Osteoblast (primary cell): ENCODE results near the gene ANXA9. TPM values are rescaled to one million over a fixed set of nuclear protein-coding genes. Genes with fewer than 3 reads are reported as not detected.

Source experiments
- DNase-seq: peaks from one replicate; pipeline ENCODE4 v3.0.0; 2011; ENCODE audit warnings: low spot score, mixed read lengths; ENCODE audit not compliant: insufficient read length; ENCODE audit errors: missing footprints
- H2AFZ ChIP-seq: 2 replicates; pipeline ENCODE4 v1.6.0; 2011; ENCODE audit warnings: mild to moderate bottlenecking, low read length
- H3K27ac ChIP-seq: 2 replicates; pipeline ENCODE4 v1.5.1; 2011; ENCODE audit warnings: mild to moderate bottlenecking, low read depth, low read length, moderate library complexity
- H3K27me3 ChIP-seq: 2 replicates; pipeline ENCODE4 v1.6.0; 2012; ENCODE audit warnings: mild to moderate bottlenecking, control low read depth, inconsistent platforms, low read length, moderate library complexity; ENCODE audit not compliant: insufficient read depth
- H3K36me3 ChIP-seq: 2 replicates; pipeline ENCODE4 v1.5.1; 2011; ENCODE audit warnings: mild to moderate bottlenecking, low read length, control low read depth, moderate library complexity; ENCODE audit not compliant: insufficient read depth
- H3K4me1 ChIP-seq: 2 replicates; pipeline ENCODE4 v1.5.1; 2011; ENCODE audit warnings: mild to moderate bottlenecking, low read length, control low read depth, moderate library complexity; ENCODE audit not compliant: insufficient read depth
- H3K4me2 ChIP-seq: 2 replicates; pipeline ENCODE4 v1.6.0; 2011; ENCODE audit warnings: mild to moderate bottlenecking, low read length; ENCODE audit not compliant: insufficient read depth
- H3K4me3 ChIP-seq: fragments of 200-600 bp; sonication (generic); 3 replicates; pipeline ENCODE4 v1.5.1; 2012; ENCODE audit warnings: mild to moderate bottlenecking, low read length, inconsistent platforms; ENCODE audit not compliant: insufficient read depth
- H3K79me2 ChIP-seq: 2 replicates; pipeline ENCODE4 v1.6.0; 2012; ENCODE audit warnings: mild to moderate bottlenecking, low read length, control low read depth, inconsistent platforms; ENCODE audit not compliant: insufficient read depth
- H3K9me3 ChIP-seq: 2 replicates; pipeline ENCODE4 v1.5.1; 2011; ENCODE audit warnings: low read depth, low read length, control low read depth
- H4K20me1 ChIP-seq: 2 replicates; pipeline ENCODE4 v1.6.0; 2012; ENCODE audit warnings: mild to moderate bottlenecking, low read length, control low read depth; ENCODE audit not compliant: insufficient read depth
- total RNA-seq: library from RNA; depleted of rRNA; stranded (reverse); fragments of >200 nt; gene quantifications from 2 replicates; pipeline ENCODE4 v1.2.3, GENCODE V29; 2012
- TF ChIP-seq, protein P1 (sequence below): IDR thresholded peaks from 2 replicates; pipeline ENCODE4 v1.5.1; 2011; ENCODE audit warnings: mild to moderate bottlenecking, low read depth, low read length, moderate library complexity; ENCODE audit errors: extremely low read depth

The ANXA9 gene, protein sequence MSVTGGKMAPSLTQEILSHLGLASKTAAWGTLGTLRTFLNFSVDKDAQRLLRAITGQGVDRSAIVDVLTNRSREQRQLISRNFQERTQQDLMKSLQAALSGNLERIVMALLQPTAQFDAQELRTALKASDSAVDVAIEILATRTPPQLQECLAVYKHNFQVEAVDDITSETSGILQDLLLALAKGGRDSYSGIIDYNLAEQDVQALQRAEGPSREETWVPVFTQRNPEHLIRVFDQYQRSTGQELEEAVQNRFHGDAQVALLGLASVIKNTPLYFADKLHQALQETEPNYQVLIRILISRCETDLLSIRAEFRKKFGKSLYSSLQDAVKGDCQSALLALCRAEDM
- total RNA-seq, result under 0.01 TPM in 2 replicates

DNA sequence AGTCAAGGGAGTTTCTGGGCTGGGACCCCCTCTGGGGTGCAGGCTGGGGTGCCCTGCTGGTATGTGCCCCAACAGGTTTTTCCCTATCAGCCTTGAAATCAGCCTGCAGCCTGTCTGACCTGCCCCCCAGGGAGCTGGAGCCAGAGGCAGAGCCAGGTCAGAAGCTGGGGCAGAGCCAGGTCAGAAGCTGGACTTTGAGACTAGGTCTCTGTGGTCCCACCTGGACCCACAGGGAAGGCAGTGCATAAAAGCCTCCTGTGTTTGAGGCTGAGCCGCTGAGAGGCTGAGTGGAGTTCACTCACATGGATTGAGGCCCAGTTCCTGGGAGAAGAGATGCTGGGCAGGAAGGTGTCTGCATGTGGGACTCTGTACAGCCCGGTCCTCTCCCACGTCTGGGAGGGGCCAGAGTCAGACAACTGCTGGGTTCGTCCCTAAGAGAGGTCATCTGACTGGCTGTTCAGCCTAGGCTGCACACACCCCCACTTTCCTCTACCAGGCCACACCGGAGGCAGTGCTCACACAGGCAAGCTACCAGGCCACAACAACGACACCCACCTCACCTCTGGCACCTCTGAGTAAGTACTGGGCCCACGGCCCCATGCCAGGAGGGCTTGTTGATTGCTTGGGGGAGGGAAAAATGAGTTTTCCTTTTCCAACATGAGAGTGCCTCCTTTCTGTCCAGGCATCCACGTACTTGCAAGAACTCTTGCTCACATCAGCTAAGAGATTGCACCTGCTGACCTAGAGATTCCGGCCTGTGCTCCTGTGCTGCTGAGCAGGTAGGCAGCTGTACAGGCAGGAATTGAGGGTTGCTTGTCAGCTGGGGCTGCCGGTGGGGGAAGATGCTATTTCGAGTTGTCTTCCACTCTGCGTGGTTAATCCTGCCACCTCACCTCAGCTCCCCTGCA is at the start of gene ANXA9:
Gene ANXA9, plus strand, starts transcription at position 488 of the 908 bp plus-strand sequence. CDS start 814 bp downstream, outside the sequence.
- Histone ChIP-seq H2AFZ (peak within 1 kb of the TSS; percentile 59), H3K4me2 (no peak within 1 kb of the TSS), H3K4me3 (no peak within 1 kb of the TSS), H3K27ac (no peak within 1 kb of the TSS), H3K4me1 (peaks cover 34% of the 10 kb centered on the region), H3K27me3 (no peaks in the 10 kb centered on the region), H3K36me3 (no peaks in the 10 kb centered on the region), H3K9me3 (no peaks in the 10 kb centered on the region), H4K20me1 (no peaks in the 10 kb centered on the region), H3K79me2 (no peaks in the 10 kb centered on the region)
- peak; percentile 58 for DNase-seq
- TF ChIP-seq, protein P1, sequence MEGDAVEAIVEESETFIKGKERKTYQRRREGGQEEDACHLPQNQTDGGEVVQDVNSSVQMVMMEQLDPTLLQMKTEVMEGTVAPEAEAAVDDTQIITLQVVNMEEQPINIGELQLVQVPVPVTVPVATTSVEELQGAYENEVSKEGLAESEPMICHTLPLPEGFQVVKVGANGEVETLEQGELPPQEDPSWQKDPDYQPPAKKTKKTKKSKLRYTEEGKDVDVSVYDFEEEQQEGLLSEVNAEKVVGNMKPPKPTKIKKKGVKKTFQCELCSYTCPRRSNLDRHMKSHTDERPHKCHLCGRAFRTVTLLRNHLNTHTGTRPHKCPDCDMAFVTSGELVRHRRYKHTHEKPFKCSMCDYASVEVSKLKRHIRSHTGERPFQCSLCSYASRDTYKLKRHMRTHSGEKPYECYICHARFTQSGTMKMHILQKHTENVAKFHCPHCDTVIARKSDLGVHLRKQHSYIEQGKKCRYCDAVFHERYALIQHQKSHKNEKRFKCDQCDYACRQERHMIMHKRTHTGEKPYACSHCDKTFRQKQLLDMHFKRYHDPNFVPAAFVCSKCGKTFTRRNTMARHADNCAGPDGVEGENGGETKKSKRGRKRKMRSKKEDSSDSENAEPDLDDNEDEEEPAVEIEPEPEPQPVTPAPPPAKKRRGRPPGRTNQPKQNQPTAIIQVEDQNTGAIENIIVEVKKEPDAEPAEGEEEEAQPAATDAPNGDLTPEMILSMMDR, result no peak

DNA sequence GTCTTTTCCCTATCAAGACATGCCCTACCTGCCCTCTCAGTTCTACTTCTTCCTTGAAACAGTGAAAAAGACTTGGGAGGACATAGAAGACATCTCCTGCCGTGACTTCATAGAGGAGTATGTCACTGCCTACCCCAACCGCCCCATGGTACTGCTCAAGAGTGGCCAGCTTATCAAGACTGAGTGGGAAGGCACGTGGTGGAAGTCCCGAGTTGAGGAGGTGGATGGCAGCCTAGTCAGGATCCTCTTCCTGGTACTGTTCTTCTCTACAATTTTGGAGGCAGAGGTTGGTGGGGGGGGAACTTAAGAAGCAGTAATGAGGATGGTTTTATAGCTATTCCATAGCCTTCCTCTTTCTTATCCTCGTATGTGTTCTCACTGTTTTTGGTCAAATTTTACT is 37.2 kb upstream of the ANXA9 start:
- H3K4me2 ChIP-seq, result no peak overlapping the region
- H2AFZ ChIP-seq, result no peak overlapping the region

DNA sequence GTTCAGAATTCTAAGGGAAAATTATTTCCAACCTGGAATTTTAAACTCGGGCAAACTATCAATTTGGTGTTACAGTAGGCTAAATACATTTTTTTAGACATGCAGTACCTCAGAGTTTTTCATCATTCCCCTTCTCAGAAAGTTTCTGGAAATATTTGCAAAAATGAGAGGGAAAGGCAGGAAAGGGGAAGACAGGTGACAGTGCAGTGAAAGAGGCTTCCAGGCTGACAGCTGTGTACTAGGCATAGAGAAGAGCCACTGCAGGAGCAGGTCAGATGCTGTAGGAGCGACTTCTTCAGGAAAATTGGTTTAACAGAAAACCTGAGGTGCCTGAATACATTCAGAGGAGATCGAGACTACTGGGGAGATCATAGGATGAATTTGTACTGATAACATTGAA is 27.4 kb upstream of the ANXA9 start:
- Histone ChIP-seq H3K4me3 (no peak overlapping the region), H3K36me3 (peaks cover 62% of the 10 kb centered on the region), H4K20me1 (no peaks in the 10 kb centered on the region), H3K9me3 (no peaks in the 10 kb centered on the region), H3K4me2 (no peak overlapping the region), H3K27me3 (no peaks in the 10 kb centered on the region), H3K79me2 (no peaks in the 10 kb centered on the region), H2AFZ (no peak overlapping the region), H3K4me1 (no peaks in the 10 kb centered on the region), H3K27ac (no peak overlapping the region)
- DNase-seq, result peak; percentile 58
- TF ChIP-seq, protein P1, result no peak

More for the DNA sequence above, 37.2 kb upstream of the ANXA9 start:
- Histone ChIP-seq H3K4me1 (no peaks in the 10 kb centered on the region), H3K79me2 (no peaks in the 10 kb centered on the region), H3K9me3 (no peaks in the 10 kb centered on the region), H3K4me3 (no peak overlapping the region), H3K36me3 (peaks cover 57% of the 10 kb centered on the region), H4K20me1 (no peaks in the 10 kb centered on the region), H3K27ac (no peak overlapping the region), H3K27me3 (no peaks in the 10 kb centered on the region)
- TF ChIP-seq, protein P1, result no peak
- peak; percentile 49 for DNase-seq

DNA sequence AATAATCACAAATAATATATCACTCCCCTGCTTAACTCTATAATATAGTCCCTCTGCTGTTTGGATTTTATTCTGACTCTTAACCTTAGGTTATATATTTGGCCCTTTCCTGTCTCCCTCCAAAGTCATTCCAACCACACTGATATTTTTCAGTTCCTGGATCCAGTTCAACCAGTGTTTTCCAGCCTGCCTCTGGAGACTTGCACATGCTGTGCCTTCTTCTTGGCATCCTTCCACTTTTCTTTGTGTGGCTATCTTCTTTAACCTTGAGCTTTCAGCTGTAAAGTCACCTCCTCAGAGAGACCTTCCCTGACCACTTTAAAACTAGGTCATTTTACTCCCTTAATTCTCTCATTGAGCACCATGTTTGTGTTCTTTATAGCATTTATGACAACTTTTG is 26.8 kb upstream of the ANXA9 start:
- Histone ChIP-seq H3K4me1 (no peaks in the 10 kb centered on the region), H3K79me2 (no peaks in the 10 kb centered on the region), H3K36me3 (peaks cover 59% of the 10 kb centered on the region), H3K27ac (no peak overlapping the region), H3K9me3 (no peaks in the 10 kb centered on the region), H3K4me3 (no peak overlapping the region), H4K20me1 (no peaks in the 10 kb centered on the region), H3K4me2 (no peak overlapping the region), H3K27me3 (no peaks in the 10 kb centered on the region), H2AFZ (no peak overlapping the region)
- DNase-seq, result no peak
- TF ChIP-seq, protein P1, result no peak
